PFSK-1 (cell line): ENCODE measurements around the gene EDRF1.

Experiments
- FOXP2 ChIP-seq: optimal IDR thresholded peaks from 2 replicates; pipeline ENCODE3; 2011; ENCODE audit warnings: borderline replicate concordance, control low read depth, inconsistent platforms; ENCODE audit not compliant: insufficient read depth; ENCODE audit errors: extremely low read length, extremely low read depth
- POLR2AphosphoS5 ChIP-seq: IDR thresholded peaks from 2 replicates; pipeline ENCODE4 v1.6.1; 2012; ENCODE audit warnings: low read depth, mild to moderate bottlenecking, control low read depth, low read length, moderate library complexity
- SIN3A ChIP-seq: IDR thresholded peaks from 2 replicates; pipeline ENCODE4 v1.6.1; 2012; ENCODE audit warnings: mild to moderate bottlenecking, low read length, moderate library complexity, borderline replicate concordance; ENCODE audit not compliant: insufficient read depth
- TAF1 ChIP-seq: IDR thresholded peaks from 2 replicates; pipeline ENCODE4 v1.6.1; 2012; ENCODE audit warnings: low read length, control low read depth, borderline replicate concordance; ENCODE audit not compliant: insufficient read depth
- TF ChIP-seq, protein P1 (sequence below), 2 experiments: IDR thresholded peaks; 2 replicates each; pipeline versions ENCODE4 v1.6.1 to v1.8.0; 2011 to 2012; ENCODE audit warnings: low read depth in 2 of 2, low read length in 2 of 2, control low read depth in 1 of 2, inconsistent platforms in 1 of 2, mild to moderate bottlenecking in 1 of 2, moderate library complexity in 1 of 2; ENCODE audit not compliant: insufficient read depth in 1 of 2

EDRF1 gene

DNA sequence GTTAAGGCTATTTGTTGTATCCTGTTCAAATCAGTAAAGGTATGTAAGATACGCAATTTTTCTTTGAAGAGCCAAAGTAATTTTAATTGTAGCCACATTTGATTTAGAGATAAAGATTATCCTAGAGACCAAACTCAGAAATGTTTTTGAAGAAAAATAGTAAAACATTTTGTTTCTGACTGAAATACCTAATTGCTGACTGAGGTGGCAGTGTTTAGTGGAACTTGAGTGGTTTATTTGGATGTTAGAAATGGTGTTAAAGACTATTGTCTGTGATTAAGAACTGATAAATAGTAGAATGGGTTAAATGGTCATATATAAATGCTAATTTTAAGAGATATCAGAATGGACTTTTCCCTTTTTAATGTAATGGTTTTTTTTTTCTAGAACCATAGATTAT lies 15.3 kb downstream of the EDRF1 start:
- no peak for TF ChIP-seq SIN3A
- no peak for TF ChIP-seq FOXP2
- TF ChIP-seq POLR2AphosphoS5: no peak
- TF ChIP-seq TAF1: no peak
- TF ChIP-seq, protein P1, sequence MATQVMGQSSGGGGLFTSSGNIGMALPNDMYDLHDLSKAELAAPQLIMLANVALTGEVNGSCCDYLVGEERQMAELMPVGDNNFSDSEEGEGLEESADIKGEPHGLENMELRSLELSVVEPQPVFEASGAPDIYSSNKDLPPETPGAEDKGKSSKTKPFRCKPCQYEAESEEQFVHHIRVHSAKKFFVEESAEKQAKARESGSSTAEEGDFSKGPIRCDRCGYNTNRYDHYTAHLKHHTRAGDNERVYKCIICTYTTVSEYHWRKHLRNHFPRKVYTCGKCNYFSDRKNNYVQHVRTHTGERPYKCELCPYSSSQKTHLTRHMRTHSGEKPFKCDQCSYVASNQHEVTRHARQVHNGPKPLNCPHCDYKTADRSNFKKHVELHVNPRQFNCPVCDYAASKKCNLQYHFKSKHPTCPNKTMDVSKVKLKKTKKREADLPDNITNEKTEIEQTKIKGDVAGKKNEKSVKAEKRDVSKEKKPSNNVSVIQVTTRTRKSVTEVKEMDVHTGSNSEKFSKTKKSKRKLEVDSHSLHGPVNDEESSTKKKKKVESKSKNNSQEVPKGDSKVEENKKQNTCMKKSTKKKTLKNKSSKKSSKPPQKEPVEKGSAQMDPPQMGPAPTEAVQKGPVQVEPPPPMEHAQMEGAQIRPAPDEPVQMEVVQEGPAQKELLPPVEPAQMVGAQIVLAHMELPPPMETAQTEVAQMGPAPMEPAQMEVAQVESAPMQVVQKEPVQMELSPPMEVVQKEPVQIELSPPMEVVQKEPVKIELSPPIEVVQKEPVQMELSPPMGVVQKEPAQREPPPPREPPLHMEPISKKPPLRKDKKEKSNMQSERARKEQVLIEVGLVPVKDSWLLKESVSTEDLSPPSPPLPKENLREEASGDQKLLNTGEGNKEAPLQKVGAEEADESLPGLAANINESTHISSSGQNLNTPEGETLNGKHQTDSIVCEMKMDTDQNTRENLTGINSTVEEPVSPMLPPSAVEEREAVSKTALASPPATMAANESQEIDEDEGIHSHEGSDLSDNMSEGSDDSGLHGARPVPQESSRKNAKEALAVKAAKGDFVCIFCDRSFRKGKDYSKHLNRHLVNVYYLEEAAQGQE (IDR thresholded peaks at IDR 0.05; ENCODE audit: insufficient read depth in 1 of 2, low read depth in 2 of 2, low read length in 2 of 2): no peak

DNA sequence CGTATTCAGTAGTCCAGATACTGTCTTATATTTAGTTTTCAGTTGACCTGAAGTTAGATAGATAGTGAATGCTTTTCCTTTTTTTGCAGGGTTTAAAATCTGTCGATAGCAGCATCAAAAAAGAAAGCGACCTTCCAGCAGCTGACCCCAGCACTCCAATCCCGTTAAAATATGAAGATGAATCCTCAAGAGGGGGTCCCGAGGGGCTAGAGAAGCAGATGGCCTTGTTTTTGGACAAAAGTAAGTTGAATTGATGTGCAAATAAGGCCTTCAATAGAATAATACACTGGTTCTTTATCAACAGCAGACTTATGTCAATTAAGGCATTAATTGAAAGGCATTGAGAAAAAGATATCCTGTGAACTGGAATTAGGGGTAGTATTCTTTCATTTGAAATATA lies 18.7 kb downstream of the EDRF1 start:
- no peak for TF ChIP-seq POLR2AphosphoS5
- TF ChIP-seq, protein P1 (IDR thresholded peaks at IDR 0.05; ENCODE audit: insufficient read depth in 1 of 2, low read depth in 2 of 2, low read length in 2 of 2): no peak
- TF ChIP-seq FOXP2: no peak
- TF ChIP-seq TAF1: no peak
- no peak for TF ChIP-seq SIN3A

DNA sequence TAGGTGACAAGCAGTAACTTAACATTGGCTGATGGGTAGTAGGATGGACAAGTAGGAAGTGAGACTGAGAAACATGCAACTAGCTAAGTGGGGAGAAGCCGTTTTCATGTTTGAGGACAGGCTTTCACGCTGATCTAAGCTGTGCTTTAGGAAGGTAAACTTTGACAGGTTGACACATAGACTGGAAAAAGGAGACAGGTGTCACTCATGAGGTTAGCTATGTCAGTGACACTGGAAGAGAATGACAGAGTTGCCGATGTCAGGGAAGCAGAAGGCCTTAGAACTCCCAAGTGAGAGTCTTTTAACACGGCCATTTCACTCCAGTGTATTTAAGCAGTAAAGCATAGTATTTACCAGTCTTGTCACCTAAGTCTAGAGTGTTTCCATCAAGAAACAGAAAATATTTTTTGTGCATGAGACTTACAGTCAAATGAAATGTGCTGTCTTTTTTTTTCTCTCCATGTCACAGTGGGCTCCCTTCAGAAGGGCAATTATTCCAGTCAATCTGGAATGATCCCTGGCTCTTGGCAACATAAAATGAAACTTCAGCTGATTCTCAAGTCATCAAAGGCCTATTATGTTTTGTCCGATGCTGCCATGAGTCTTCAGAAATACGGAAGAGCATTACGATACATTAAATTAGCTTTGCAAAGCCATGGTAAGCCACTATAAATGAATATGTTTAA lies 20.6 kb downstream of the EDRF1 start:
- TF ChIP-seq TAF1 (no peak), SIN3A (no peak), FOXP2 (no peak), POLR2AphosphoS5 (no peak)
- TF ChIP-seq, protein P1 (IDR thresholded peaks at IDR 0.05; ENCODE audit: insufficient read depth in 1 of 2, low read depth in 2 of 2, low read length in 2 of 2): no peak

DNA sequence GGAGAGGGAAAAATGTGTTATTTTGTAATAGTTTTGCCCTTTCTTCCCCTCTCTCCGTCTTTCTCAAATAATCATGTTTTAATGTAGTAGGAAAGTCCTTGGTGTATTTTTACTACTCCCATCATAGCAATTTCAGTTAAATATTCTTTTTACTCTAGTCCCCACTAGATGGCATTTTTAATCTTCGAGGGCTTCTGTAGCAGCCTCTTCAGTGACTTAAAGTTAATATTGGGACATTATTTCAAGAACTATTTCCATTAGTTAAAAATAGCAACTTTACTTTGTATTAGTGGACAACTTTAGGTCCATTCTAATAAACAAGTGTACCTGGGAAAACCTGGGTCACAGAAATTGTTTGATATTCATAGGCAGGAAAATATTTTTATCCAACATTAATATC lies 23.0 kb downstream of the EDRF1 start:
- TF ChIP-seq, protein P1 (IDR thresholded peaks at IDR 0.05; ENCODE audit: insufficient read depth in 1 of 2, low read depth in 2 of 2, low read length in 2 of 2): no peak
- no peak for TF ChIP-seq SIN3A
- TF ChIP-seq POLR2AphosphoS5: no peak
- TF ChIP-seq FOXP2: no peak
- no peak for TF ChIP-seq TAF1
